ENCODE measurements around the gene ZNF341.

GRCh38 chr20:33721391-33722140, 10.2 kb upstream of the ZNF341 start:
- TF ChIP-seq CTCF (IDR thresholded peaks at IDR 0.05) (no peak), POLR2A (IDR thresholded peaks at IDR 0.05) (no peak)
